Ovary (tissue), 3 donors: Measurements from ENCODE around the gene TLR1.
"Not testable (repeated sequence)": the region's sequence is repeated elsewhere in the genome, so short reads cannot be mapped to it uniquely, and the experiment has no call there.

Experiments used
- EP300 ChIP-seq: sonication (generic); formaldehyde crosslinking; IDR thresholded peaks from one replicate; pipeline ENCODE4 v1.6.1; 2017; ENCODE audit warnings: antibody characterized with exemption
- TF ChIP-seq, protein P1 (sequence below), 3 donors: fragments of 450-650 bp in 2 of 3; fragments of 200-600 bp in 1 of 3; IDR thresholded peaks; one replicate each; pipeline versions ENCODE4 v1.5.1 to v1.8.0; 2016 to 2022; ENCODE audit warnings: antibody characterized with exemption in 3 of 3, mild to moderate bottlenecking in 1 of 3
- donor health status: DM: no; HTN: no; CAD: no.

DNA sequence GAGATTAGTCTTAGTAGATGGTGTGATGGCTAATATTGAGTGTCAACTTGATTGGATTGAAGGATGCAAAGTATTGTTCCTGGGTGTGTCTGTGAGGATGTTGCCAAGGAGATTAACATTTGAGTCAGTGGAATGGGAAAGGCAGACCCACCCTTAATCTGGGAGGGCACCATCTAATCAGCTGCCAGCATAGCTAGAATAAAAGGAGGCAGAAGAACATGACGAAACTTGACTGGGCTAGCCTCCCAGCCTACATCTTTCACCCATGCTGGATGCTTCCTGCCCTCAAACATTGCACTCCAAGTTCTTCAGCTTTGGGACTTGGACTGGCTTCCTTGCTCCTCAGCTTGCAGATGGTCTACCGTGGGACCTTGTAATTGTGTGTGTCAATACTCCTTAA lies 34.3 kb downstream of the TLR1 start:
- TF ChIP-seq, protein P1, sequence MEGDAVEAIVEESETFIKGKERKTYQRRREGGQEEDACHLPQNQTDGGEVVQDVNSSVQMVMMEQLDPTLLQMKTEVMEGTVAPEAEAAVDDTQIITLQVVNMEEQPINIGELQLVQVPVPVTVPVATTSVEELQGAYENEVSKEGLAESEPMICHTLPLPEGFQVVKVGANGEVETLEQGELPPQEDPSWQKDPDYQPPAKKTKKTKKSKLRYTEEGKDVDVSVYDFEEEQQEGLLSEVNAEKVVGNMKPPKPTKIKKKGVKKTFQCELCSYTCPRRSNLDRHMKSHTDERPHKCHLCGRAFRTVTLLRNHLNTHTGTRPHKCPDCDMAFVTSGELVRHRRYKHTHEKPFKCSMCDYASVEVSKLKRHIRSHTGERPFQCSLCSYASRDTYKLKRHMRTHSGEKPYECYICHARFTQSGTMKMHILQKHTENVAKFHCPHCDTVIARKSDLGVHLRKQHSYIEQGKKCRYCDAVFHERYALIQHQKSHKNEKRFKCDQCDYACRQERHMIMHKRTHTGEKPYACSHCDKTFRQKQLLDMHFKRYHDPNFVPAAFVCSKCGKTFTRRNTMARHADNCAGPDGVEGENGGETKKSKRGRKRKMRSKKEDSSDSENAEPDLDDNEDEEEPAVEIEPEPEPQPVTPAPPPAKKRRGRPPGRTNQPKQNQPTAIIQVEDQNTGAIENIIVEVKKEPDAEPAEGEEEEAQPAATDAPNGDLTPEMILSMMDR (IDR thresholded peaks at IDR 0.05): not testable (repeated sequence)
- not testable (repeated sequence) for TF ChIP-seq EP300
